ENCODE results near the gene FKBP5. TPM values are rescaled to one million over a fixed set of nuclear protein-coding genes. Genes with fewer than 3 reads are reported as not detected.

FKBP5 gene
- total and polyA plus RNA-seq, 2 donors (not counting 1 experiment from before 2014, with no cell fraction given), result 2.8 to 7.4 TPM

GRCh38 chr6:35717449-35718374, 29.0 kb upstream of the FKBP5 start:
- Histone ChIP-seq H3K4me1 (ENCODE audit: control insufficient read depth in 2 of 2, insufficient read depth in 2 of 2, low read length in 2 of 2) (peaks cover 39 to 49% of the 10 kb centered on the region in 2 donors), H3K4me2 (replicated peaks; ENCODE audit: low read depth, low read length, poor library complexity, severe bottlenecking) (peak overlapping the region; percentile 95), H3K27me3 (replicated peaks in 1 of 4; ENCODE audit: control extremely low read depth in 1 of 4, control insufficient read depth in 3 of 4, insufficient read depth in 4 of 4, low read length in 3 of 4) (no peaks in the 10 kb centered on the region), H2AFZ (ENCODE audit: insufficient read depth, low read depth, low read length, poor library complexity, severe bottlenecking) (peak overlapping the region; percentile 60), H3K36me3 (replicated peaks in 1 of 2; ENCODE audit: control extremely low read depth in 1 of 2, control insufficient read depth in 1 of 2, extremely low read depth in 1 of 2, insufficient read depth in 2 of 2, low read length in 1 of 2) (no peaks in the 10 kb centered on the region), H3K27ac (ENCODE audit: low read length in 2 of 2) (peak overlapping the region in 1 of 2 donors; percentile 80), H4K20me1 (ENCODE audit: control insufficient read depth, insufficient read depth, low read length, poor library complexity, severe bottlenecking) (no peaks in the 10 kb centered on the region), H3K9ac (ENCODE audit: low read length) (no peak overlapping the region), H3K4me3 (ENCODE audit: control extremely low read depth in 1 of 5, extremely low read depth in 1 of 5, insufficient read depth in 1 of 5, low read depth in 2 of 5, low read length in 4 of 5) (no peak overlapping the region), H3K79me2 (ENCODE audit: control insufficient read depth, insufficient read depth, low read length) (no peaks in the 10 kb centered on the region), H3K9me3 (ENCODE audit: control extremely low read depth in 1 of 3, control insufficient read depth in 2 of 3, insufficient read depth in 1 of 3, low read length in 2 of 3) (no peaks in the 10 kb centered on the region)
- Mint-ChIP-seq H3K4me1 (peaks cover 47% of the 10 kb centered on the region), H3K27me3 (no peaks in the 10 kb centered on the region), H3K27ac (peak overlapping the region; percentile 87), H3K4me3 (no peak overlapping the region), H3K9me3 (ENCODE audit: insufficient read depth) (no peaks in the 10 kb centered on the region)
- no peak for ATAC-seq (ENCODE audit: low read depth)
- no peak for TF ChIP-seq CTCF (IDR thresholded peaks at IDR 0.05)
- TF ChIP-seq EZH2 (IDR thresholded peaks at IDR 0.05; ENCODE audit: borderline replicate concordance, insufficient read depth, low read depth, low read length, poor library complexity, severe bottlenecking), result no peak
- intact Hi-C loops (cut with micrococcal nuclease), result loop anchor here (2.0 to 5.0 kb wide), 2 partner anchors 29 to 50 kb away; partner anchors contain the start of gene FKBP5
- CTCF ChIA-PET, result interaction anchor here (1.2 to 7.0 kb wide), 2 partner anchors 10 to 19 kb away, joined by 4 to 48 read pairs; partner anchors contain the start of gene ARMC12
- DNase-seq, result peak; percentile 5
- WGBS (ENCODE audit: insufficient coverage), result 57% methylated on average over 19 of the region's 19 CpGs
- POLR2A ChIA-PET, result interaction anchor here (0.9 to 1.0 kb wide), 2 partner anchors 10 to 13 kb away, joined by 3 read pairs; no protein-coding TSS in a partner anchor

All from B cell (primary cell).